ENCODE results near the gene HIBCH.
"Not testable (repeated sequence)": the region's sequence is repeated elsewhere in the genome, so short reads cannot be mapped to it uniquely, and the experiment has no call there.

The HIBCH gene

GRCh38 chr2:190303647-190304046 is 16.0 kb downstream of the HIBCH start:
- no peak for DNase-seq

- no peak for DNase-seq
Observed at GRCh38 chr2:190302052-190302451, 17.6 kb downstream of the HIBCH start.

- no peak for DNase-seq
Observed at GRCh38 chr2:190301032-190301431, 18.6 kb downstream of the HIBCH start.

DNA sequence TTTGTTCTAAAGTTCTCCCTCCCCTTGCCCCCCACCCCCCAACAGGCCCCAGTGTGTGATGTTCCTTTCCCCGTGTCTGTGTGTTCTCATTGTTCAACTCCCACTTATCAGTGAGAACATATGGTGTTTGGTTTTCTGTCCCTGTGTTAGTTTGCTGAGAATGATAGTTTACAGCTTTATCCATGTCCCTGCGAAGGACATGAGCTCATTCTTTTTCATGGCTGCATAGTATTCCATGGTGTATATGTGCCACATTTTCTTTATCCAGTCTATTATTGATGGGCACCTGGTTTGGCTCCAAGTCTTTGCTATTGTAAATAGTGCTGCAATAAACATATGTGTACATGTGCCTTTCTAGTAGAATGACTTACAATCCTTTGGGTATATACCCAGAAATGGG is 21.7 kb downstream of the HIBCH start:
- not testable (repeated sequence) for DNase-seq

DNA sequence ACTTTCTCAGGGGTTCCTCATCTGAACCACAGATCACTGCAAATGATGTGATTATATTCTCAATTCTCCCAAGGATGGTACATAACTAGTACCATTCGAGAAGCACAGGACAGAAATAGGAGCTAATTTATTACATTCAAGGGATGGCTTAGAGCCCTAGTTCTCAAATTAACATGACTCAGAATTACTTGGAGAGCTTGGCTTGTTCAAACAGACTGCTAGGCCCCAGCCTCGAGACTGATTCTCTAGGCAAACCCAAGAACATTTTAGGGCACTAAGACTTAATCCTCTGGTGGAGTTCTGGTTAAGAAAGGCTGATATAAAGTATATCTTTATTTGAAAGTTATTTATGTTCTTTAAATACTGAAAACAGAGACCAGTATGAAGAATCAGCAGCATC is 35.8 kb downstream of the HIBCH start:
- DNase-seq = no peak

GRCh38 chr2:190280565-190281350 is 38.9 kb downstream of the HIBCH start:
- no peak for DNase-seq

DNA sequence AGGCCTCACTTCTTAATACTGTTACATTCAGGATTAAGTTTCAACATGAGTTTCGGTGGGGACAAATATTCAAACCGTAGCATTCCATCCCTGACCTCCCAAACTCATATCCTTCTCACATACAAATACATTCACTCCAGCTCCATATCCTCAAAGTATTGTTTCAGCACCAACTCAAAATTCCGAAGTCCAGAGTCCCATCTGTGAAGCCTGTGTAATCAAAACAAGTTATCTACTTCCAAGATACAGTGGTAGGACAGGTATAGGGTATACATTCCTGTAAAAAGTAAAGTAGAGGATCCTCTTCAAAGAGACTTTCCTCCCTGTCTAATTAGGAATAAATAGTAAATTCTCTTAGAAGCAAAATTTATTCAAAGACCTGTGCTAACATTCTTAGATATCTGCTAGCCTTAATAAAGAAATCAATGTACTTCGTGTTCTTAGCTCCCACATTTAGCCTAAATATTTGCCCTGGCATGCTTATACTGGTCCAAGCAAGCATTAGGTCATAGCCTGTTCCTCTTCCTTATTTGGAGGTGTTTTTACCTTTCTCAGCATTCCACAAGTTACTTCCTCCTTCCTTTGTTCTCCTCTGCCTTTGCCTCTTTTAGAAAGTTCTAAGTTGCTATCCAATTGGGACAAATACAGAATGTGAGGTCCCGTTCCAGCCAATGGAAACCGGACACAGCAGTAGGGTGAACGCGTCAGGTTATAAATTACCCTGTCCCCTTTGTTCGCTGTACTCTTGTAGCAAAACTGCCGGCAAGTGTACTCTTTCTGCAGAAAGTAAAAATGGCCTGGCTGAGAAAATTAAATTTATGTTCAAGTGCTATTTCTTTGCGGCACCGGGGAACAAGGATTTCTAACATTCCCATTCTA is 40.1 kb downstream of the HIBCH start:
- DNase-seq = not testable (repeated sequence)

DNA sequence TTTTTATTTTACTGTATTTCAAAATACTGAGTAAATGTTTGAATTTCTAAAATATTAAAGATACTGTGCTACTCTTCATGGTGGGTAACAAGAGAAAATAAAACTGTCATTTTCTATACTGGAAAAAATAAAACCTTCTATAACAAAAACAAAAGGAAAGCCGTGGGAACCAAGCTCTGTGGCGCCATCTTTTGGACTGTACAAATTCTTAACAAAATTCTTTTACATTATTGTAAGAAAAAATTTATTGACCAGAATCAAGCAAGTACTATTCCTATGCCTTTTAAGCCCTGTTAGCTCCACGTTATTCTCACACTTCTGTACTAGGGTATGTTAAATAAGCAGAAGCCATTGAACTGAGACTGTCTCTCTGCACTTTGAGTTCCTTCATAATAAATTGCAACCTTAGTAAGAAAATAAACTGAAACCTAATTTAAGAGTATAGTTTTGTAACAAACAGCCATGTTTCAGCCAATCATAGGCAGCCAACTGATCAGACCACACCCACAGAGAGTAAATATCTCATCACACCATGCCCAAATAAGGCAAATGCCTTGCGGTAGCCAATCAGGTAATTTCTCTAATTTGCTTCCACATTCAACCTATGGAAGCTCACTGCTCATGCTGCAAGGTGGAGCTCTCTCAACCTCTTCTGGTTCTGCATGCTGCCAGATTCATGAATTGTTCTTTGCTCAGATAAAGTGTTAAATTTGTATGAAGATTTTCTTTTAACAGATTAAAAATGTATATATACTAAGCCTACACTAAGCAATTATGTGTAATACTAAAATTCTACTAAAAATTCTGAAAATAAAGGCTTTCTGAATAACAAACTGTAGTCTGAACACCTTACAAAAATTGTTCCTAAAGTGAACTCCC is 42.2 kb downstream of the HIBCH start:
- no peak for DNase-seq

- DNase-seq = no peak
Observed at GRCh38 chr2:190272457-190272842, 47.2 kb downstream of the HIBCH start.

DNA sequence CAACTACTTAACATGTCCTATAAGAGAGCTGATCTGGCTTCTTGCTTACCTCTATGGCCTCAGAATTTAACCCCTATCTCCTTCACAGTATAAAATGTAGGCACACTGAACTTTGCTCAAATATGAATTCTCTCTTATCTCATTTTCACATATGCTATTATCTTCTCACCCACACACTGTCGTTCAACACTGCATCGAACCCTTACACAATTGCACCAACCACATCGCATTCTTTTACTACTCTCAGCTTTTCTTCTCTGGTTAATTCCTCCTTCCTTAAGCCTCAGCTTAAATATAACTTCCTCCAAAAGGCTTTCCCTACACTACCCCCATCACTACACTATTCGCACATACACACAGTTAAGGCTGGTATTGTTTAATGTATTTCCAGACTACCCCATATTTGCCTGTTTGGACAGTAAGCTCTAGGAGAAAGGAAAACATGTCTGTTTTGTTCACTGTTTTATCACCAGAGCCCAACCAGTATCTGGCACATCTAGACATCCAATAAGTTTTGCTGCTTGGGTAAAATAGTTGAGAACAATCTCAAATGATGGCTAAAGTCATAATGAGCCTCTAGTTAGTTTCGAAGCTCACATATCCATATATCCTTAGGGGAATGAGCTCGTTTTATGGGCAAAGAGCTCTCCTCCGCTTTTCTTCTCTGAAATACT is 47.7 kb downstream of the HIBCH start:
- no peak for DNase-seq

- DNase-seq = no peak
Observed at GRCh38 chr2:190270298-190270697, 49.3 kb downstream of the HIBCH start.

- not testable (repeated sequence) for DNase-seq
Observed at GRCh38 chr2:190269699-190270098, 49.9 kb downstream of the HIBCH start.

DNA sequence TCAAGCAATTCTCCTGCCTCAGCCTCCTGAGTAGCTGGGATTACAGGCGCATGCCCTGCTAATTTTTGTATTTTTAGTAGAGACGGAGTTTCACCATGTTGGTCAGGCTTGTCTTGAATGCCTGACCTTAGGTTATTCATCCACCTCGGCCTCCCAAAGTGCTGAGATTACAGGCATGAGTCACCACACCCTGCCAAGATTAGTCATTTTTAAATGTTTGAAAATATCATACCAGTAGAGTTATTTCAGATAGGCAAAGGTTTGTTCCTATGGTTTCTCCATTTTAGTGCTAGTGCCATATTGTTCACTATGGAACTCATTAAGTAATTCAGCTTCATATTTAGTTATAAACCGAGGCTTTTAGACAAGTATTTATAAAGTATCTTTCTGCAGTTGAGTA is 52.3 kb downstream of the HIBCH start:
- DNase-seq = no peak

GRCh38 chr2:190266314-190266713 is 53.3 kb downstream of the HIBCH start:
- DNase-seq = no peak

DNA sequence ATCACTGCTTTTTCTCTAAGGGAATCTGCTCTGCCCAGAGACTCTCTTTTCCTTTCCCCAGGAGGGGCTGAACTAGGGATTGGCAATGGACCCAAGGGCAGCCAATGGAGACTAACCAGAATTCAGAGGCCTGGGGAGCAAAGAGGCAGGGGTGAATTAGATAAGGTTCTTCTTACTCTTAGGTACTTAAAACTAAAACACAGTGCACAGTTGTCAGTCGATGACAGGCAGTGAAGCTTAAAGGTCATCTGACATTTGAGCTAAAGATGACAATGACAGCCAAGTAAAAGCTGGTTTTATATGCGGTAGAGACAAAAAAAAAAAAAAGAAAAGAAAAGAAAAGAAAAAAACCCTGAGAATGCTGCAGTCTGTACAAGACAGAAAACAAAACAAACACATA is 57.8 kb downstream of the HIBCH start:
- no peak for DNase-seq

- no peak for DNase-seq
Observed at GRCh38 chr2:190256087-190256486, 63.5 kb downstream of the HIBCH start.

DNA sequence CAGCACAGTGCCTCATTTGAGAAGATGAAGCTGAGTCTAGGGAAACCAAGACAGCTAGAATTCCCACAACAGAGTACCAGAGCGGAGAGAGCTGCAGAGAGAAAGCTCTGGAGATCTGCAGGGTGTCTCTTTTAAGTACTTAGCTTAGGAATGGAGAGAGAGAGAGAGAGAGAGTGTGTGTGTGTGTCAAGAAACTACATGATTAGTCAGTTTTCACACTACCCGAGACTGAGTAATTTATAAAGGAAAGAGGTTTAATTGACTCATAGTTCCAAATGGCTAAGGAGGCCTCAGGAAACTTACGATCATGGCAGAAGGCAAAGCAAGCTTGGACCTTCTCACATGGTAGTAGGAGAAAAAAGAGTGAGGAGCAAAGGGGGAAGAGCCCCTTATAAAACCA is 64.0 kb downstream of the HIBCH start:
- DNase-seq = no peak

DNA sequence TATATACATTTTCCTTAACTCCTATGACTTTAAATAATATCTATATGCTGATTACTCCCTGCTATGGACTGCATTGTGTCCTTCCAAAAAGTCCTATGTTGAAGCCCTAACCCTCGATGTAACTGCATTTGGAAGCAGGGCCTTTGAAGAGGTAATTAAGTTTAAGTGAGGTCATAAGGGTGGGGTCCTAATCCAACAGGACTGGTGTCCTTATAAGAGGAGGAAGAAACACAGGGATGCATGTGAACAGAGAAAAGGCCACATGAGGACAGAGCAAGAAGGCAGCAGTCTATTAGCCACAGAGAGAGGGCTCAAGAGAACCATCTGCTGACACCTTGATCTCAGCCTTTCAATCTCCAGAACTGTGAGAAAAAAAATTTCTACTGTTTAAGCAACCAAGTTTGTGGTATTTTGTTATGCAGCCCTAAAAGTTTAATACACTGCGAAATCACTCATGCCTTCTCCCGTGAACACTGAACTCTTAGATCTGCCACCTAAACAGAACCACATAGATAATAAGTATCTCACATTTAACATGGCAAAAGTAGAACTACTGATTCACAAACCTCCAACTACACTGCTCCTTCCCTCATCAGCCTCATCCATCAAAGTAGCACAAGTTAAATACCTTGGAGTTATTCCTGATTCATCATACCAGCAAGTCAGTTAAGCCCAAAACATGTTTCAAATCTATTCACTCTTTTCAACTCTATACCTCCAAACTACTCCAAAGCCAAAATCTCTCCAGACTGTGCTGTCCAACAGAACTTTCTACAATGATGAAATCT is 65.4 kb downstream of the HIBCH start:
- DNase-seq = no peak

GRCh38 chr2:190250421-190250820 is 69.2 kb downstream of the HIBCH start:
- DNase-seq = no peak

GRCh38 chr2:190235551-190236075 is 84.0 kb downstream of the HIBCH start:
- no peak for DNase-seq

GRCh38 chr2:190235101-190235500 is 84.5 kb downstream of the HIBCH start:
- no peak for DNase-seq

Data from activated CD4-positive, alpha-beta T cell treated with anti-CD3 and anti-CD28 coated beads, Interleukin-2, amount 50 U/mL, for 4 hours (primary cell).